Keratinocyte (primary cell): Measurements from ENCODE around the gene ORM1. TPM values are rescaled to one million over a fixed set of nuclear protein-coding genes. Genes with fewer than 3 reads are reported as not detected.

Source experiments
- DNase-seq: peaks from one replicate; pipeline ENCODE4 v3.0.0-alpha.2; 2011; ENCODE audit warnings: low read depth, missing footprints, low spot score
- FAIRE-seq: peaks from 2 replicates; lab custom pipeline; 2011; peaks lifted over from hg19 to GRCh38; lab: Jason Lieb, UNC
- H2AFZ ChIP-seq: 2 replicates; pipeline ENCODE4 v1.6.0; 2012; ENCODE audit warnings: low read length, control low read depth, inconsistent platforms; ENCODE audit not compliant: control insufficient read depth
- H3K27ac ChIP-seq: 2 replicates; pipeline ENCODE4 v1.5.1; 2011; ENCODE audit warnings: low read length; ENCODE audit not compliant: control insufficient read depth, insufficient read depth
- H3K27me3 ChIP-seq: 3 replicates; pipeline ENCODE4 v1.6.0; 2011; ENCODE audit warnings: low read length; ENCODE audit not compliant: control insufficient read depth, insufficient read depth; ENCODE audit errors: extremely low read depth
- H3K36me3 ChIP-seq, 2 experiments: 2 replicates in 1 of 2; 3 replicates in 1 of 2; pipeline ENCODE4 v1.5.1; 2011; ENCODE audit warnings: low read length in 2 of 2, mild to moderate bottlenecking in 1 of 2; ENCODE audit not compliant: control insufficient read depth in 2 of 2, insufficient read depth in 2 of 2; ENCODE audit errors: extremely low read depth in 1 of 2
- H3K4me1 ChIP-seq: 3 replicates; pipeline ENCODE4 v1.5.1; 2011; ENCODE audit warnings: low read length; ENCODE audit not compliant: control insufficient read depth, insufficient read depth; ENCODE audit errors: extremely low read depth
- H3K4me2 ChIP-seq: 3 replicates; pipeline ENCODE4 v1.6.0; 2011; ENCODE audit warnings: low read depth, low read length; ENCODE audit not compliant: control insufficient read depth, insufficient read depth; ENCODE audit errors: extremely low read depth
- H3K4me3 ChIP-seq, 3 experiments: fragments of 200-600 bp in 1 of 3; sonication (generic) in 1 of 3; 2 replicates in 2 of 3; 3 replicates in 1 of 3; pipeline ENCODE4 v1.5.1; 2011 to 2016; ENCODE audit warnings: low read length in 3 of 3, mild to moderate bottlenecking in 3 of 3, control low read depth in 2 of 3, inconsistent platforms in 1 of 3, low read depth in 1 of 3, mixed read lengths in 1 of 3, mixed run types in 1 of 3, moderate library complexity in 1 of 3; ENCODE audit not compliant: control insufficient read depth in 2 of 3, insufficient read depth in 2 of 3; ENCODE audit errors: extremely low read depth in 1 of 3
- H3K79me2 ChIP-seq: 2 replicates; pipeline ENCODE4 v1.6.0; 2012; ENCODE audit warnings: low read length; ENCODE audit not compliant: control insufficient read depth, insufficient read depth
- H3K9ac ChIP-seq: 3 replicates; pipeline ENCODE4 v1.6.0; 2011; ENCODE audit warnings: low read length; ENCODE audit not compliant: control insufficient read depth, insufficient read depth; ENCODE audit errors: extremely low read depth
- H3K9me1 ChIP-seq: 3 replicates; pipeline ENCODE4 v1.6.0; 2011; ENCODE audit warnings: low read length; ENCODE audit not compliant: control insufficient read depth, insufficient read depth; ENCODE audit errors: extremely low read depth
- H3K9me3 ChIP-seq: 2 replicates; pipeline ENCODE4 v1.5.1; 2012; ENCODE audit warnings: low read depth, low read length; ENCODE audit not compliant: control insufficient read depth
- H4K20me1 ChIP-seq: 3 replicates; pipeline ENCODE4 v1.6.0; 2011; ENCODE audit warnings: low read length; ENCODE audit not compliant: control insufficient read depth, insufficient read depth; ENCODE audit errors: extremely low read depth
- CTCF ChIP-seq, 3 experiments: IDR thresholded peaks in 1 of 3; conservative IDR thresholded peaks in 1 of 3; optimal IDR thresholded peaks in 1 of 3; 2 replicates in 2 of 3; 3 replicates in 1 of 3; pipeline versions ENCODE3 to v1.5.1; 2011; ENCODE audit warnings: low read length in 3 of 3, mild to moderate bottlenecking in 3 of 3, moderate library complexity in 2 of 3, control low read depth in 1 of 3, inconsistent platforms in 1 of 3; ENCODE audit not compliant: insufficient read depth in 2 of 3; ENCODE audit errors: extremely low read depth in 1 of 3
- EZH2 ChIP-seq: IDR thresholded peaks from one replicate; pipeline ENCODE4 v1.6.1; 2012; ENCODE audit warnings: inconsistent platforms, mild to moderate bottlenecking, low read length, moderate library complexity
- dilution Hi-C: fragments of 300-500 bp; cut with MboI; formaldehyde crosslinking; loops from one replicate; pipeline ENCODE4 v1.7.0; 2020; ENCODE audit warnings: low sequenced_read_pairs; ENCODE audit not compliant: extremely low pct_ligation_motif_present
- polyA plus RNA-seq, 5 experiments: library from polyadenylated mRNA; depleted of rRNA in 3 of 5; stranded (reverse) in 3 of 5; stranded (forward) in 1 of 5; unstranded in 1 of 5; fragments of >200 nt; gene quantifications; 1 replicate in 1 of 5; 2 replicates in 3 of 5; 3 replicates in 1 of 5; pipeline versions ENCODE4 v1.2.1 to v1.2.3, GENCODE V29; 2011 to 2012; ENCODE audit warnings: missing spikeins in 2 of 5, low read depth in 1 of 5, low replicate concordance in 1 of 5

The ORM1 gene
- polyA plus RNA-seq, 1 donor (not counting 4 experiments of a cell fraction or from before 2014, with no cell fraction given), result not detected

DNA sequence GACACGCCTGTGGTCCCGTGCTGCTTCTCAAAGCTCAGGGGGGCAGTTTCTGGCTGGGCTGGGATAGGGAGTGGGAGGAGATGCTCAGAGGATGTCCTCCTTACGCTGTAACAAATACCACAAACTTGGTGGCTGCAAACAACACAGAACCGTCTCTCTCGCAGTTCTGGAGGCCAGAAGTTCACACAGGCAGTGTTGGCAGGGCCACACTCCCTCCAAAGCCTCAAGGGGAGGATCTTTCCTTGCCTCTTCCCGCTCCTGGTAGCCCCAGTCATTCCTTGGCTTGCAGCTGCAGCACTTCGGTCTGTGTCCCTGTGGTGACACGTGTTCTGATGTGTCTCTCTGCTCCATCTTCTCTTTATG lies 10.4 kb upstream of the ORM1 start:
- H3K9me1 ChIP-seq, result no peaks in the 10 kb centered on the region
- no peaks in the 10 kb centered on the region for H3K27me3 ChIP-seq
- no peak overlapping the region for H3K4me3 ChIP-seq
- DNase-seq, result no peak
- peaks cover 4% of the 10 kb centered on the region for H3K9me3 ChIP-seq
- no peaks in the 10 kb centered on the region for H3K4me1 ChIP-seq
- peaks cover 20 to 22% of the 10 kb centered on the region in 2 experiments for H3K36me3 ChIP-seq
- H4K20me1 ChIP-seq, result no peaks in the 10 kb centered on the region
- H3K27ac ChIP-seq, result no peak overlapping the region
- H2AFZ ChIP-seq, result no peak overlapping the region
- dilution Hi-C loops, result no loop called here
- TF ChIP-seq EZH2 (no peak), CTCF (optimal IDR thresholded peaks at IDR 0.05 in 1 of 3, IDR thresholded peaks at IDR 0.05 in 1 of 3, conservative IDR thresholded peaks at IDR 0.05 in 1 of 3; ENCODE audit: extremely low read depth in 1 of 3, insufficient read depth in 2 of 3, low read length in 3 of 3) (no peak)
- H3K4me2 ChIP-seq, result no peak overlapping the region
- no peaks in the 10 kb centered on the region for H3K79me2 ChIP-seq
- FAIRE-seq, result no peak
- H3K9ac ChIP-seq, result no peak overlapping the region

DNA sequence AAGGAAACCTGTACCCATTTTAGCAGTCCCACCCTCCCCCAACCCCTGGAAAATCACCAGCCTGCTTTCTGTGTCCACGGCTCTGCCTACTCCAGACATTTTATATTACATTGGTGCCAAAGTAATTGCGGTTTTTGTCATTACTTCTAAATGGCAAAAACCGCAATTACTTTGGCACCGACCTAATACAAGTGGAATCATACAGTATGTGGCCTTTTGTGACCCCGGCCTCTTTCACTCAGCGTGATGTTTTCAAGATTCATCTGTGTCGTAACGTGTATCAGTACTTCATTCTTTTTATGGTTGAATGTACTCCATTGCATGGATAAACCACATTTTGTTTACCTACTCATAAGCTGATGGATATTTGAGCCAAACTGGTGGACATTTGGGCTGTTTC lies 9.7 kb upstream of the ORM1 start:
- FAIRE-seq (no peak), DNase-seq (no peak)
- Histone ChIP-seq H3K4me2 (no peak overlapping the region), H3K9me3 (peaks cover 4% of the 10 kb centered on the region), H3K9me1 (no peaks in the 10 kb centered on the region), H3K9ac (no peak overlapping the region), H4K20me1 (no peaks in the 10 kb centered on the region), H2AFZ (no peak overlapping the region), H3K27me3 (no peaks in the 10 kb centered on the region), H3K27ac (no peak overlapping the region), H3K4me1 (peaks cover 4% of the 10 kb centered on the region), H3K79me2 (no peaks in the 10 kb centered on the region), H3K36me3 (peaks cover 13 to 17% of the 10 kb centered on the region in 2 experiments), H3K4me3 (no peak overlapping the region)
- dilution Hi-C loops, result no loop called here
- TF ChIP-seq EZH2, result no peak
- no peak for TF ChIP-seq CTCF (optimal IDR thresholded peaks at IDR 0.05 in 1 of 3, IDR thresholded peaks at IDR 0.05 in 1 of 3, conservative IDR thresholded peaks at IDR 0.05 in 1 of 3; ENCODE audit: extremely low read depth in 1 of 3, insufficient read depth in 2 of 3, low read length in 3 of 3)
